Inferior parietal cortex (tissue), 1 donor: Measurements from ENCODE around the gene CCDC192.

Experiments
- DNase-seq: peaks from one replicate; pipeline ENCODE4 v3.0.0-alpha.2; 2016; ENCODE audit errors: extremely low spot score

CCDC192 gene

GRCh38 chr5:127958421-127959011 is 255.3 kb downstream of the CCDC192 start:
- no peak for DNase-seq

DNA sequence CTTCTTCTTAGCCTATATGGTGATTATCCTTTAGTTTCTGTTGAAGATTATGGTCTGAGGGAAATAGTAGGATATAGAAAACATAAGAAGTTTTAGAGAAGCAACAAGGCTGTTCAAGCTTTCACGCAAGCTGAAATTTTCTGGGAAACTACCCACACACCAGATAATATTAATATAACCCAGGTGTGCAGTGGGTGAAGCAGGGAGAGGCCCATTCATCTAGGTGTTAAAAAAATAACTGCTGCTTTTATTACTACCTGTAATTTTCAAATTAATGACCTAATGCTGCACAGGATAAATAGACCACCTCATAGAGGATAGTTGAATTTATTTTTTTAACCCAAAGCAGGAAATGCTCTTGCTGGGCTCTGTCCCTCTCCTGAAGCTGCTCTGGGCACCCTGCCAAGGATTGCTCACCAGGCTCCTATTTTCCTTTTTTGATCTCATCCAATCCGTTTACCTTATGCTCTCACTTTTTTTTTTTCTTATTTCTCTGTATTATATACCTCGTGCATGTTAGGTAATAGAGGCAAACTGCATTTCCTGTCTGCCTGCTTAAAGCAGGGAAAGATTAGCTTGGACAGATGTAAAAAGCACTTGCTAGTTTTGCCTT is 256.1 kb downstream of the CCDC192 start:
- no peak for DNase-seq

GRCh38 chr5:127960270-127960691 is 257.1 kb downstream of the CCDC192 start:
- no peak for DNase-seq

GRCh38 chr5:127961006-127961762 is 258.0 kb downstream of the CCDC192 start:
- no peak for DNase-seq

DNA sequence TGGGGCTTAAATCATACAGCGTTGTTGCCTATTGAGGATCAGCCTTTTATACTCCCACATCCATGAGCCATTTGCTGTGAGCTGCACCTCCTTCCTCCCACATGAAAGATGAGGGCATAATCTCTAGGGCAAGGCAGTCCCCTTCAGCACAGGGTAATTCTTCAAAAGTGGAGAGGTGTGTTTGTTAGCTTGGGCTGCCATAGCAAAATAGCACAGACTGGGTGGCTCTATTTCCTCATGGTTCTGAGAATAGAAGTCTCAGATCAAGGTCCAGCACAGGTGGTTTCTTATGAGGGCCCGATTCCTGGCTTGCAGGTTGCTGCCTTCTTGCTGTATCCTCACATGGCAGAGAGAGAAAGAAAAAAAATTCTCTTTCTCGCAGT is 258.6 kb downstream of the CCDC192 start:
- DNase-seq: no peak

DNA sequence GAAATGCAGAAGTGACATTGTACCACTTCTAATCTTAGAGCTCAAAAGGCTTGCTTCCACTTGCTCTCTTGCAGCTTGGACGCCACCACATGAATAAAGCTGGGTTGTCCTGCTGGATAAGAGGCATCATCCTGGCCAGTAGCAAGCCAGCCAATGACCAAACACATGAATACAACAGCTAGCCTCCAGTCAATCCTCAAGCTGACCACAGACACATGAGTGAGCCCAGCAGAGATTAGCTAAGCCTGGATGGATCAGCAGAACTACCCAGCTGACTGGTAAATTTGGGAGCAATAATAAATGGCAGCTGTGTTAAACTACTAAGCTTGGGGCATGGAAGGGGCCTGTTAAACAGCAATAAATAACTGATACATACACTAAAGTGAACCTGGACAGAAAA is 259.3 kb downstream of the CCDC192 start:
- no peak for DNase-seq

GRCh38 chr5:127963233-127963632 is 260.0 kb downstream of the CCDC192 start:
- DNase-seq: no peak

DNA sequence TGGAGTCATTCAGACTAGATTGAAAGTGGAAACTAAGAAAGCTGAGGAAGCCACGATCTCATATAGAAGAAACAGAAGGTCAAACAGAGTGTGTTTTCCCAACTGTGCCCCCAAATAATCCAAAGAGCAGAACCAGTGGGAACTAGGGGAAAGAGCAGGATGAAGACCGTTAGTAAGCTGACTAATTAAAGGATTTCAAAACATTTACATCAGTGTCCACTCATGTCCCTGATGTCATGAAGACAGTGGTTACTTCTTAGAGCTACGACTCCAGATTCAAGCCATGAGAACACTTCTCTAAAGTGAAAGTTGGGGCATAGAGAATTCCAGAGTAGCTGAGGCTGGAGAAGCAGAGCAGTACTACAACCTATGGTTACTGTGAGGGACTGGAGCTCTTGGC is 260.7 kb downstream of the CCDC192 start:
- DNase-seq: no peak

DNA sequence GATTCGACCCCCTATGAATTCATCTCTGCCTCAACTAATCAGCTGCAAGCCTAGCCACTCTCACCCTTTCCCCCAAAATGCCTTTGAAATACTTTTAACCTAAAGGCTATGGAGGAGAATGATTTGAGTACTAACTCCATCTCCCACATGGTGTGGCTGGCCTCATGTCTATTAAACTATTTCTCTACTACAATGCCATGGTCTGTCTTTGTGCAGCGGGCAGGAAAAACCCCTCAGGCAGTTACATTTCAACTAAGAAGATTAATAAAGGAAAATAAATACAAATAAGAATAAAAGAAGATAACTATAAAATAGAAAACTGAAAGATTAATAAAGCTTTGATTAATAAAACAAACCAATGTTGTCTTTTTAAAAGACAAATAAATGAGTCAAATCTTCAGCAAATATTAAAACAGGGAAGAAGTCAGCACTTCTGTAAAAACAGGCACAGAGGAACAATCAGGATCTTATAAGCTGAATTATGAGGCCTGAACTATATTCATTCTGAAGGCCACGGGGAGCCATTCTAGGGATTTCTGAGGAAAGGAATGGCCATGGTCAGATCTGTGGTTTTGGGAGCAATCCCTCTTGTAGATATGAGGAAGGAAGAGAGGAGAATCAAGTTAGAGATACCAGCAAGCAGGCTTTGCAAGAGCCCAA is 264.3 kb downstream of the CCDC192 start:
- DNase-seq: no peak

DNA sequence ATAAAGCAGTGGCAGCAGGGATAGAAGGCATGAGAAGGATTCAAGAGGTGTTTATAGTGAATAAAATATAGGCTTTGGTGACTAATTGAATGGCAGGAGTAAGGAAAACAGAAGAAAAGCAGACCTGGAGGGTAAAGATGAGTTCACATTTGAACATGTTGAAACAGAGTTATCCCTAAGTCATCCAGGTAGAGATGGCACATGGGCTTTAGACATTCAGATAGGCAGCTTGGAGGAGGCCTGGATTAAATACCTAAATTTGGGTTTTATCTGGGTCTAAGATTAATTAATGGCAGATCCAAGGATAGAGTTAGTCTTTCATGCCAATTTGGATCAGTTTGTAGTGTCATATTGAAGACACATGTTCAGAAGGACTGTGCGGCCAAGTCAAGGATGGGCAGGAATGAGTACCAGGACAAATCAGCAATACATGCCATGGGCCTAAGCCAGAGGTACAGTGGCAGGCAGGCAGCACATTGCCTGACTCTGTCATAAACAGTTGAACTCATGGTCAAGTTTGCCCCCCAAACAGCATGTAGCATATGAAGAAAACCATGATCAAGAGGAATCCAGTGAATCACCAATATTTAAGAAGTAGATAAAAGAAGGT is 264.9 kb downstream of the CCDC192 start:
- no peak for DNase-seq

DNA sequence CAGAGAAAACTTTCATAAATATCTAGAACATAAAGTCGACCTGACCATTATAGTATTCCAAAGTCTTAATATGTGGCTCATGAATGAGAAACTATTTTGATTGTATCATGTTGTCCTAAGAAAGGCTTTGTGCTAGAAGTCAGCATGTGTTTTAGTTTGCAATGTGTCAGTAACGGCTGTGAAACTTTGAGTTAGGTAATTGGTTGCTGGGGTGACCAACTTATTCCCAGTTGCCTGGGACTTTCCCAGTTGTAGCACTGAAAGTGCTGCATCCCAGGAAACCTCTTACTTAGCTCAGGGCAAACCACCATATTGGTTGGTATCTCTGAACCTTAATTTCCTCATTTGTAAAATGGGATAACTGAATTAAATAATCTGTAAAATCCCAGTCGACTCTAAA is 265.8 kb downstream of the CCDC192 start:
- DNase-seq: no peak

DNA sequence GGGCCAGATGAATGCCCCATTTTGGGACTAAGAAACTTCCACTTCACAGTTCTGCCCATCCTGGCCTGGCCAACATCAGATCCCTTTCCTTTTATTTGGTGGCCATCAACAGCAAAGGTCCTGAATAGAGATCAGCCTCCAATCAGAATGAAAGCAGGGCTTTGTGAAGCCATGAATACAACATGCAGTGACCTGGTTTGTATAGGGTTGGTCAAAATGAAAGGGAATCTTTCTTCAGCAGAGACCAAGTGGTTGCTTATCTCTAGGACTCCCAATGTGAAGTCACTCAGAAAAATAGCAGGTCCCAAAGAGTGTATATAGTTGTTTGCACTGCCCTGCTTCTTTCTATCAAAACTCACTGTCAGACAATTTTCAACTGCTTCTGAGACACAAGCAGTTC is 266.5 kb downstream of the CCDC192 start:
- DNase-seq: no peak

DNA sequence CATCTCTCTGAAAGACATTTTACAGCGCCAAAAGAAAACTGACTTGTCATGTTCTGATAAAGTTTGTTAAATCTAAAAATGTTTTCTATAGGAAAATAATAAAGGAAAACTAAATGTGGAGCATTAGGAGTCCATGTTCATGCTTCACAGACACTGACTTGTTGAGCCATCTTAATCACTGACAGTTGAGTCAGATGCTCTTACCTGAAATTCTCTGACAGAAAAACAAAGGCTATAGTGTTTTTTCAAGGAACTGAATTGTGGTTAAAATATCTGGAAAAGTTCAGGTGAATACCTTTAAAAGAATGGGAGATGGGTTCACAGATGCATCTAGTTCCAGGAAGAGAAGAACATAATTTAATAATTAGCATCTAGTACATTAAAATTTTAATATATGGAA is 266.9 kb downstream of the CCDC192 start:
- DNase-seq: no peak

- DNase-seq: no peak
These were observed 267.7 kb downstream of the CCDC192 start for GRCh38 chr5:127970854-127971425.

DNA sequence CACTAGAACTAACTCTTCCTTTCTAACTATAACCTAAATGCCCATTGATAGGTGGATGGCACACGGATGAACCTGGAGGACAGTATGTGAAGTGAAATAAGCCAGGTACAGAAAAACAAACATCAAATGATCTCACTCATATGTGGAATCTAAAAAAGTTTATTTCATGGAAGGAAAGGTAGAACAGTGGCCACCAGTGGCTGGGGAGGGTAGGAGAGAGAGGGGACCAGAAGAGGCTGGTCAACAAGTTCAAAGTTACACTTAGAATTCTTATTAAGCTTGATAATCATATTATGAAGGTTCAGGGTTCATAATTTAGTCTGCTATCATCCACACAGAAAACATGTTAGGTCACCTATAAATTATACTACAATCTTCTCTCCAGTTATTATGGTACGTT is 272.8 kb downstream of the CCDC192 start:
- no peak for DNase-seq

DNA sequence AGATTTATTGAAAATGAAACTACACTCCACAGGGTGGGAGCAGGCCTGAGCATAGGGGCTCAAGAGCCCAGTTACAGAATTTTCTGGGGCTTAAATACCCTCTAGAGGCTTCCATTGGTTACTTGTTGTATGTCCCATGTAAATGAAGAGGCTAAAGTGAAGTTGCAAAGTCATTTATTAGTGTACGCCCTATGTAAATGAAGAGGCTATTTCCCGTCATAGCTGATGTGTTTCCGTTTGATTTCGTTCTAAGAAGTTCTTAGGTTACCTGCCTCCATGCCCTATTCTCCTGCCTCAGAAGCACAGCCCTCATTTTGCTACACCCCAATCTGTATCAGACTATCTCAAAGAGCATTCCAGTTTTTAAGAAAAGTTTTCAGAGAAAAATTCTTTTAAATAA is 273.3 kb downstream of the CCDC192 start:
- DNase-seq: no peak

DNA sequence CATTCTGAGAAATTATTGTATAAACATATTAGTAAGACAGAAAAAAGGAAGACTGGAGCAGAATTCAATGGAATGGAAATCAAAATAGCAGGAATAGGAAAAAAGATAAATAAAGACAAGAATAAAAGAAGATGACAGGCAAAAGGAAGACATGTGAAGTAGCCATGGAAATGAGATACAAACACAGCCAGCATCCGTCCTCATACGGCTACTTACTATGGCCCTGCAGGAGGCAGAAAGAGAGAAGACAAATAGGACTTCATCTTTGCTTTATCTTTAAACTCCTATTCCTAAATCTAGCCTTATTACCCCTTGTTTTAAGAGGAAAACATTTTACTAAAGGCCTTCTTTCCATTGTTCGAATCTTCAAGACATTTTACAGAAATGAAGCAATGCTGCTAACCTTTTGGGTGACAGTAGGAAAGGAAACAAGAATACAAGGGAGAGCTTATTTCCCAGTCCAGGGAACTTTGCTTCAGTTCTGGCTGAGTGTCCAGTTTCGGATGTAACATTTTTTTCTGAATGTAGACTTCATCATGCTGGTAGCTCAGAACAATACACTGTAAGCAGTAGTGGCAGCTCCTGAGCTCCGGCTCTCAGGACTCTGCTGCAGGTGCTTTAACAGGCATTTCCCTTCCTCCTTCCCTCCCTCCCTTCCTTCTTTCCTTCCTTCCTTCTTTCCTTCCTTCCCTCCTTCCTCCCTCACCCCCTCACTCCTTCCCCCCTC is 274.0 kb downstream of the CCDC192 start:
- no peak for DNase-seq

- no peak for DNase-seq
These were observed 275.6 kb downstream of the CCDC192 start for GRCh38 chr5:127978738-127979300.

DNA sequence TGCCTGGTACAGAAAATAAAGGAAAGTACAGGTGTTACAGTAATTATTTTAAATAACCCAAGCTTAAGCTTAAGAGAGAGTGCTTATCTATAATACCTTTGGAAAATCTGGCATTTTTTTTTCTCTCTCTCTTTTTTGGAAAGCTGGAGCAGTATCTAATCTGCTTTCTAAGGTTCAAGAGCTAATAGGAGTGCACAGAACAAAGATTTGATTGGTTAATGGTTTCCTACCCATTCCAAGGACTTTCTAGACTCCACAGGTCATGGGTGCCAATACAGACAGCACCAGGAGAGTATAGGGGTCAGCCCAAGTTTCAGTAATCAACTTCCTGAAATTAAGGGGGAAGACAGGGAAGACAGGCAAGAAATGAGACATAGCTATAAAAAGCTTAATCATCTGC is 276.3 kb downstream of the CCDC192 start:
- DNase-seq: no peak

- DNase-seq: no peak
These were observed 277.7 kb downstream of the CCDC192 start for GRCh38 chr5:127980843-127981242.

DNA sequence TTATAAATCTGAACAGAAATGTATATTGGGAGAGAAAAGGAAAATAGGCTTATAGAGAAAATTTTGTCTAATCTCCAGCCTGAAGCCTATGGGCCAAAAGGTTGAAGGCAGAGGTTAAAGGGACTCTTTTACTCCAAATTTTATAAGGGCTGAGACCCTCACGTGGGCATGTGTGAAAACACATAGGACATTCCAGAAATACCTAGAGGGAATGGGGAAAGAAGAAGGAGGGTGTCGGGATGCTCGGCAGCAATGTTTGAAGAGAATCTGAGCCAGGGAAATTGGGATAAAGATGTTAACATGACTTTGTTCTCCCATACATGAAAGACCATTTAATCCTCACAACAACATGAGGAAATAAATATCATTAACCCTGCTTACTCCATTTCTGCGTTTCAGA is 278.3 kb downstream of the CCDC192 start:
- no peak for DNase-seq
